Adrenal gland (tissue), 12 donors: ENCODE results near the gene GGNBP2. TPM values are rescaled to one million over a fixed set of nuclear protein-coding genes. Genes with fewer than 3 reads are reported as not detected.

Source experiments
- DNase-seq, 7 donors: peaks; one replicate each; pipeline ENCODE4 v3.0.0-alpha.2; 2019 to 2020
- H3K27ac ChIP-seq, 5 donors: fragments of 200-600 bp; sonication (generic) in 4 of 5; 1 replicate in 3 of 5; 2 replicates in 2 of 5; pipeline versions ENCODE4 v1.5.1 to v1.8.0; 2016 to 2020; ENCODE audit warnings: mild to moderate bottlenecking in 1 of 5
- H3K27me3 ChIP-seq: fragments of 200-600 bp; 2 replicates; pipeline ENCODE4 v1.8.0; 2021
- H3K36me3 ChIP-seq, 2 donors: fragments of 200-600 bp; replicated peaks in 1 of 2; 1 replicate in 1 of 2; 2 replicates in 1 of 2; pipeline versions ENCODE4 v1.5.1 to v1.8.0; 2018 to 2022
- H3K4me1 ChIP-seq, 2 donors: fragments of 200-600 bp; replicated peaks in 1 of 2; 1 replicate in 1 of 2; 2 replicates in 1 of 2; pipeline versions ENCODE4 v1.5.1 to v1.8.0; 2018 to 2021
- H3K4me3 ChIP-seq, 4 donors: fragments of 200-600 bp; sonication (generic) in 3 of 4; one replicate each; pipeline ENCODE4 v1.5.1; 2016 to 2018
- H3K9me3 ChIP-seq, 3 donors: fragments of 200-600 bp; sonication (generic) in 1 of 3; replicated peaks in 1 of 3; 1 replicate in 2 of 3; 2 replicates in 1 of 3; pipeline versions ENCODE4 v1.5.1 to v1.8.0; 2016 to 2021
- CTCF ChIP-seq, 6 experiments: fragments of 450-650 bp in 4 of 6; fragments of 200-600 bp in 2 of 6; sonication (generic) in 1 of 6; IDR thresholded peaks; 1 replicate in 5 of 6; 2 replicates in 1 of 6; pipeline versions ENCODE4 v1.5.1 to v1.8.0; 2016 to 2021; ENCODE audit warnings: antibody characterized with exemption in 6 of 6, mild to moderate bottlenecking in 2 of 6, moderate library complexity in 1 of 6
- POLR2A ChIP-seq, 2 donors: fragments of 450-650 bp; IDR thresholded peaks; one replicate each; pipeline ENCODE4 v1.6.1; 2017; ENCODE audit warnings: antibody characterized with exemption in 2 of 2, mild to moderate bottlenecking in 2 of 2, moderate library complexity in 1 of 2
- WGBS, 4 donors: extraction: QIAGEN DNeasy Blood & Tissue Kit in 2 of 4; methylation state at CpG; one replicate each; pipeline versions ENCODE4 v1.1.5 to v1.1.7; 2013 to 2017; 5-methylcytosine and 5-hydroxymethylcytosine counted together
- intact Hi-C, 2 donors: fragments of 100-400 bp; cut with DNase I; formaldehyde crosslinking; loops; one replicate each; pipeline versions ENCODE4 v1.14.1 to v1.15.0; 2022 to 2023
- polyA plus RNA-seq, 3 donors: library from polyadenylated mRNA; stranded (reverse); fragments of 200-250 nt in 2 of 3; fragments of 350-450 nt in 1 of 3; fragmentation: Illumina TruSeq in 1 of 3; extraction: RNeasy Lipid Tissue Mini Kit (QIAGEN cat#74804) in 1 of 3; gene quantifications; one replicate each; pipeline ENCODE4 v1.2.3, GENCODE V29; 2013 to 2014
- total RNA-seq, 9 donors: library from RNA; depleted of rRNA in 4 of 9; stranded (reverse); fragments of >200 nt in 4 of 9; fragments of 120-200 nt in 1 of 9; fragmentation: NEBNext Ultra II Directional in 1 of 9; extraction: Animal tissue kit (Norgen Biotek cat#: 25700) in 1 of 9; gene quantifications; one replicate each; pipeline versions ENCODE4 v1.1.0 to v1.2.4, GENCODE V29; 2013 to 2023
- donor health status: healthy with polysubstance abuse.
- donor health status: Bipolar disorder and iron deficiency.
- donor health status: DM: yes; HTN: yes; CAD: no.
- donor health status: DM: no; HTN: no; CAD: no.
- donor health status: DM: no; HTN: no; CAD: no.
- donor health status: DM: yes; HTN: yes; CAD: no.

Gene GGNBP2
- total and polyA plus RNA-seq, 12 donors, result 30.4 to 87.3 (median 60.4) TPM

DNA sequence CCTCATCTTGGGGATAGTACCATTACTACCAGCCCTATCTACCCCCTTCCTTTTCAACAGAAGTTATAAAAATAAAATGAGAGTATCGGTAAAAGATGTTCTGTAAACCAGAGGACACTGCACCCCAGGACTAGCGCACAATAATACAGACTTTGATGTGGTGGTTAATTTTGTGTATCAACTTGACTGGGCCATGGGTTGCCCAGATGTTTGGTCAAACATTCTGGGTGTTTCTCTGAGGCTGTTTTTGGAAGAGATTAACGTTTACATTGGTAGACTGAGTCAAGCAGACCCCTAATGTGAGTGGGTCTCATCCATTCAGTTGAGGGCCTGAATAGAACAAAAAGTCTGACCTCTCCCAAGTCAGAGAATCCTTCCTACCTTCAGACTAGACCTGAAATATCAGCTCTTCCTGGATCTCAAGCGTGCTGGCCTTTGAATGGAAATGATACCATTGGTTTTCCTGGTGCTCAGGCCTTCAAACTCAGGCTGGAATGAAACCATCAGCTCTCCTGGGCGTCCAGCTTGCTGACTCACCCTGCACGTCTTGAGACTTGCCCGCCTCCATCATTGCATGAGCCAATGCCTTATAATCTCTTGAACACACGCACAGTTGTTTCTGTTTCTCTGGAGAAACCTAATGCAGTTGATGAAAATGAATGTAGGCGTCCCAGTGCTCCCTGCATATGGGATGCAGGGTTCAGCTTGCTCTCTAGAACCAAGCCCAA lies 66.8 kb downstream of the GGNBP2 start:
- H3K27ac ChIP-seq, result peak overlapping the region in 2 of 5 donors; percentile 25 to 58
- H3K4me3 ChIP-seq, result no peak overlapping the region
- H3K4me1 ChIP-seq, result peaks cover 0 to 23% of the 10 kb centered on the region in 2 donors
- intact Hi-C loops, result no loop called here
- TF ChIP-seq POLR2A (IDR thresholded peaks at IDR 0.05) (no peak), CTCF (IDR thresholded peaks at IDR 0.05) (no peak)
- WGBS, 4 donors, result 66 to 73% (median 69%) methylated on average over 9 of the region's 9 CpGs
- DNase-seq, result peak in 5 of 7 donors; percentile 62 to 79 (median 73)
- no peaks in the 10 kb centered on the region for H3K9me3 ChIP-seq
- H3K36me3 ChIP-seq, result no peaks in the 10 kb centered on the region
- H3K27me3 ChIP-seq, result no peaks in the 10 kb centered on the region

DNA sequence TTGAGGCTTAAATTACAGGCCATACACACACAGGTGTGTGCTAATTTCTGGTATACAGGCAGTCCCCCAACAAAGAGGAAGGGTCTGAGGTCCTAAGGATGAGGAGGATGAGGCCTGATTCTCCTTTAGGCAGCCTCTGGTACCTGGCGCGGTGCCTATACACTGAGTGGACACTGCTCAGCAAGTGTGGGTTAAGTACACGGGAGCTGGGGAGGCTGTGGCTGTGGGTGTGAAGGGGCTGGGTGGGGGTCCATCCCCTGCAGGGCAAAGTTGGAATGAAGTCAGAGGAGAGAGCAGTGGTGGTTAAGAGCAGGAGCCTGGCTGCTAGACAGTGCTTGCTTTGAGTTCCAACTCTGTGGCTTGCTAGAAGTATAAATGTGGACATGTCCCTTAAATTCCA lies 67.6 kb downstream of the GGNBP2 start:
- Histone ChIP-seq H3K4me1 (peaks cover 0 to 23% of the 10 kb centered on the region in 2 donors), H3K36me3 (no peaks in the 10 kb centered on the region), H3K9me3 (no peaks in the 10 kb centered on the region), H3K4me3 (no peak overlapping the region), H3K27me3 (no peaks in the 10 kb centered on the region), H3K27ac (peak overlapping the region in 1 of 5 donors; percentile 25)
- DNase-seq, result no peak
- TF ChIP-seq POLR2A (IDR thresholded peaks at IDR 0.05) (no peak), CTCF (IDR thresholded peaks at IDR 0.05) (no peak)
- 69 to 78% (median 74%) methylated on average over 3 of the region's 3 CpGs for WGBS, 4 donors
- intact Hi-C loops, result no loop called here

DNA sequence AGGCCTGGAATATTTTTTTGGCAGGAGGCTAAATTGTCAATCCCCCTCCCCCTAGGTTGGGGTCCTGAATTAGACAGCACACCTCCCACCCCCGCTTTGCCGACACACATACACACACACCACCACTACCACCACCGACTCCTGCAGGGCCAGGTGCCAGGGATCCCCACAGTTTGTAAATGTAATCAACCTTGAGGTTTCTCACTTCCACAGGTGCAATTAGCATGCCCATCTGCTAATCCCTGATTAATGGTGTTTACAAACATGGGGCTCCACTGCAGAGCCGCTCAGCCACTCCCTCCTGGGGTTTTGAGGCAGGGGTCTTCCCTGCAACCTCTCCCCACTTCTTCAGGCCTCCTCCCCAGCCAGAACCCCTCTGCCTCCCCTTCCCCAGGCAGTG lies 68.4 kb downstream of the GGNBP2 start:
- Histone ChIP-seq H3K4me1 (peaks cover 0 to 23% of the 10 kb centered on the region in 2 donors), H3K4me3 (no peak overlapping the region), H3K36me3 (no peaks in the 10 kb centered on the region), H3K27me3 (no peaks in the 10 kb centered on the region), H3K27ac (no peak overlapping the region), H3K9me3 (no peaks in the 10 kb centered on the region)
- TF ChIP-seq CTCF (IDR thresholded peaks at IDR 0.05), result no peak
- no peak for TF ChIP-seq POLR2A (IDR thresholded peaks at IDR 0.05)
- no peak for DNase-seq
- intact Hi-C loops, result no loop called here
- WGBS, 4 donors, result 66 to 73% (median 68%) methylated on average over 4 of the region's 4 CpGs

- no peak for DNase-seq
- Histone ChIP-seq H3K36me3 (no peaks in the 10 kb centered on the region), H3K4me1 (peaks cover 0 to 16% of the 10 kb centered on the region in 2 donors), H3K9me3 (no peaks in the 10 kb centered on the region), H3K27me3 (no peaks in the 10 kb centered on the region), H3K27ac (no peak overlapping the region), H3K4me3 (no peak overlapping the region)
- intact Hi-C loops, result no loop called here
- TF ChIP-seq CTCF (IDR thresholded peaks at IDR 0.05) (no peak), POLR2A (IDR thresholded peaks at IDR 0.05) (no peak)
- 76 to 85% (median 78%) methylated on average over 7 of the region's 7 CpGs for WGBS, 4 donors
Measured at GRCh38 chr17:36614081-36614480, 69.4 kb downstream of the GGNBP2 start.
